GM12878 (cell line): Measurements from ENCODE around the gene GCA. TPM values are rescaled to one million over a fixed set of nuclear protein-coding genes. Genes with fewer than 3 reads are reported as not detected.

Experiments
- ATAC-seq: fragments of 200-7000 bp; cut with Tn5 transposase; 3 replicates; pipeline ENCODE4 v1.9.1; 2020; ENCODE audit warnings: mild to moderate bottlenecking, moderate library complexity
- BruUV-seq: library from RNA; stranded (reverse); fragments of 400-500 nt; replicated peaks from 2 replicates; lab custom pipeline; 2021; lab: Mats Ljungman, UMichigan
- CTCF ChIA-PET: fragments of 300-600 bp; sonication (Branson Sonifier 250); formaldehyde crosslinking; extraction: SDS; loops from one replicate; lab custom pipeline; 2021; ENCODE audit warnings: inconsistent platforms; lab: Yijun Ruan, JAX
- POLR2A ChIA-PET: fragments of 350-600 bp; formaldehyde crosslinking; extraction: SDS; loops from one replicate; lab custom pipeline; 2021; ENCODE audit warnings: inconsistent platforms; lab: Charles Lee
- RAD21 ChIA-PET: fragments of 300-600 bp; sonication (Branson Sonifier 250); formaldehyde crosslinking; loops from one replicate; lab custom pipeline; 2023; ENCODE audit warnings: antibody characterized with exemption; ENCODE audit not compliant: unreplicated experiment; lab: Charles Lee
- SMC1A ChIA-PET: fragments of 300-600 bp; sonication (Branson Sonifier 250); formaldehyde crosslinking; loops from one replicate; lab custom pipeline; 2023; ENCODE audit not compliant: unreplicated experiment, uncharacterized antibody; lab: Charles Lee
- DNase-seq: peaks from one replicate; pipeline ENCODE4 v3.0.0-alpha.2; 2011; ENCODE audit warnings: low read depth, low spot score
- FAIRE-seq: peaks from 3 replicates; lab custom pipeline; 2011; peaks lifted over from hg19 to GRCh38; lab: Jason Lieb, UNC
- H2AFZ ChIP-seq: 2 replicates; pipeline ENCODE4 v1.6.0; 2011; ENCODE audit warnings: low read depth, low read length, control low read depth; ENCODE audit not compliant: control insufficient read depth
- H3K27ac ChIP-seq: 2 replicates; pipeline ENCODE4 v1.5.1; 2011; ENCODE audit warnings: control low read depth; ENCODE audit not compliant: control insufficient read depth, insufficient read depth
- H3K27me3 ChIP-seq, 2 experiments: replicated peaks in 1 of 2; 2 replicates each; pipeline versions ENCODE4 v1.6.0 to v1.6.1; 2011; ENCODE audit warnings: low read length in 1 of 2; ENCODE audit not compliant: control insufficient read depth in 2 of 2, insufficient read depth in 2 of 2
- H3K36me3 ChIP-seq, 2 experiments: 2 replicates each; pipeline ENCODE4 v1.5.1; 2011; ENCODE audit warnings: low read length in 1 of 2; ENCODE audit not compliant: control insufficient read depth in 2 of 2, insufficient read depth in 2 of 2
- H3K4me1 ChIP-seq: 2 replicates; pipeline ENCODE4 v1.6.1; 2011; ENCODE audit warnings: mild to moderate bottlenecking, low read length, moderate library complexity, mixed read lengths; ENCODE audit not compliant: control insufficient read depth, insufficient read depth
- H3K4me2 ChIP-seq: 2 replicates; pipeline ENCODE4 v1.6.0; 2011; ENCODE audit warnings: control low read depth; ENCODE audit not compliant: control insufficient read depth, insufficient read depth
- H3K4me3 ChIP-seq: fragments of 200-600 bp; sonication (generic); 2 replicates; pipeline ENCODE4 v1.5.1; 2016
- H3K79me2 ChIP-seq: 2 replicates; pipeline ENCODE4 v1.6.0; 2011; ENCODE audit warnings: low read length; ENCODE audit not compliant: control insufficient read depth, insufficient read depth
- H3K9ac ChIP-seq: 2 replicates; pipeline ENCODE4 v1.8.0; 2011; ENCODE audit warnings: low read length, control low read depth, mixed read lengths; ENCODE audit not compliant: control insufficient read depth, insufficient read depth
- H3K9me3 ChIP-seq: replicated peaks from 3 replicates; pipeline ENCODE4 v1.5.1; 2011; ENCODE audit warnings: mild to moderate bottlenecking, low read length; ENCODE audit not compliant: control insufficient read depth, insufficient read depth
- H4K20me1 ChIP-seq: 2 replicates; pipeline ENCODE4 v1.6.0; 2011; ENCODE audit not compliant: control insufficient read depth, insufficient read depth
- CHD4 ChIP-seq: fragments of 200-600 bp; sonication (generic); IDR thresholded peaks from 2 replicates; pipeline ENCODE4 v1.6.1; 2016; ENCODE audit warnings: mild to moderate bottlenecking
- FOS ChIP-seq: IDR thresholded peaks from 3 replicates; pipeline ENCODE4 v1.6.1; 2011; ENCODE audit warnings: borderline replicate concordance; ENCODE audit not compliant: insufficient read length; ENCODE audit errors: extremely low read depth
- FOXK2 ChIP-seq: fragments of 450-650 bp; IDR thresholded peaks from 2 replicates; pipeline ENCODE4 v1.6.1; 2017; ENCODE audit warnings: mild to moderate bottlenecking, moderate library complexity
- HSF1 ChIP-seq: fragments of 150-350 bp; IDR thresholded peaks from 2 replicates; pipeline ENCODE4 v1.6.1; 2014; ENCODE audit warnings: mild to moderate bottlenecking, low read depth, low read length
- LARP7 ChIP-seq: fragments of 450-650 bp; IDR thresholded peaks from 2 replicates; pipeline ENCODE4 v1.6.1; 2017; ENCODE audit warnings: mild to moderate bottlenecking
- WGBS: methylation state at CpG from one replicate; pipeline ENCODE4 v1.1.6; 2016; ENCODE audit warnings: low lambda C conversion rate; ENCODE audit not compliant: insufficient replicate concordance, insufficient coverage; ENCODE audit errors: missing lambda C conversion rate; 5-methylcytosine and 5-hydroxymethylcytosine counted together
- in situ Hi-C: fragments of 300-500 bp; cut with MboI; formaldehyde crosslinking; loops from 9 replicates; pipeline ENCODE4 v1.14.3; 2018; ENCODE audit warnings: mixed read lengths
- intact Hi-C: fragments of 100-400 bp; cut with micrococcal nuclease; formaldehyde crosslinking; loops from one replicate; pipeline ENCODE4 v1.14.2; 2022; ENCODE audit not compliant: unreplicated experiment
- polyA plus RNA-seq, 11 experiments: library from polyadenylated mRNA; depleted of rRNA in 4 of 11; unstranded in 6 of 11; stranded (reverse) in 5 of 11; fragments of >200 nt; fragmentation: Nextera tagmentation in 4 of 11; fragmentation: Illumina TruSeq in 1 of 11; extraction: Ambion mirVana in 4 of 11; extraction: Trizol in 1 of 11; gene quantifications; 1 replicate in 1 of 11; 2 replicates in 10 of 11; pipeline versions ENCODE4 v1.2.1 to v1.2.3, GENCODE V29; 2011 to 2016; ENCODE audit warnings: inconsistent platforms in 2 of 11, missing spikeins in 2 of 11, low read depth in 1 of 11
- total RNA-seq, 4 experiments: library from RNA; depleted of rRNA in 3 of 4; stranded (reverse); fragments of >200 nt in 3 of 4; fragmentation: Illumina TruSeq in 1 of 4; extraction: Trizol in 1 of 4; gene quantifications; 2 replicates each; pipeline versions ENCODE4 v1.2.1 to v1.2.3, GENCODE V29; 2013 to 2021
- TF ChIP-seq, protein P1 (sequence below): fragments of 450-650 bp; IDR thresholded peaks from 2 replicates; pipeline ENCODE4 v1.6.1; 2017; ENCODE audit warnings: borderline replicate concordance

Gene GCA
- total and polyA plus RNA-seq, 10 of the 15 experiments (the other 5 are each of a cell fraction or from before 2014, with no cell fraction given), result 20.6 to 81.9 (median 32.0) TPM

DNA sequence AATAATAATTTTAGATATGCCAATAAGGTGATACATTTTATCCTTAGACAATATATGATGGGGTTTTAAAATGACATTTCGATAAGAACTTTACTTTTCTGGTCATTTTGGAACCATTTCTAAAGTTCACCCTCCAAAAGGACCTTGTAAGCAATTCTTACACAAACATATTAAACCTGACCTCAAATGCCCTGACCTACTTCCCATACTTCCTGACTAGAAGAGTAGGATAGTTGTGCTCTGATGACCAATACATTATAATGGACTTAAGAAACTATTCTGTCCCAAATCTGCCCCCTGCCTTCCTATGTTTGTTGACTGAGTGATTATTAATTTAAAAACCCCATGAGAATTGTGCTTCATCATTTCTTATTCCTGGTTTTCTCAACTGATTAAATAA is 24.6 kb downstream of the GCA start:
- intact Hi-C loops (no loop called here), in situ Hi-C loops (no loop called here)
- Histone ChIP-seq H3K4me3 (no peak overlapping the region), H2AFZ (no peak overlapping the region), H3K27me3 (no peaks in the 10 kb centered on the region), H4K20me1 (no peaks in the 10 kb centered on the region), H3K9ac (no peak overlapping the region), H3K9me3 (no peaks in the 10 kb centered on the region), H3K79me2 (no peaks in the 10 kb centered on the region), H3K36me3 (no peaks in the 10 kb centered on the region), H3K4me2 (no peak overlapping the region), H3K27ac (no peak overlapping the region), H3K4me1 (no peaks in the 10 kb centered on the region)
- ChIA-PET SMC1A (no interaction called here), POLR2A (no interaction called here), RAD21 (no interaction called here), CTCF (no interaction called here)
- 94% methylated on average over 1 of the region's 1 CpG for WGBS
- DNase-seq (no peak), ATAC-seq (no peak), FAIRE-seq (no peak)
- TF ChIP-seq, protein P1, sequence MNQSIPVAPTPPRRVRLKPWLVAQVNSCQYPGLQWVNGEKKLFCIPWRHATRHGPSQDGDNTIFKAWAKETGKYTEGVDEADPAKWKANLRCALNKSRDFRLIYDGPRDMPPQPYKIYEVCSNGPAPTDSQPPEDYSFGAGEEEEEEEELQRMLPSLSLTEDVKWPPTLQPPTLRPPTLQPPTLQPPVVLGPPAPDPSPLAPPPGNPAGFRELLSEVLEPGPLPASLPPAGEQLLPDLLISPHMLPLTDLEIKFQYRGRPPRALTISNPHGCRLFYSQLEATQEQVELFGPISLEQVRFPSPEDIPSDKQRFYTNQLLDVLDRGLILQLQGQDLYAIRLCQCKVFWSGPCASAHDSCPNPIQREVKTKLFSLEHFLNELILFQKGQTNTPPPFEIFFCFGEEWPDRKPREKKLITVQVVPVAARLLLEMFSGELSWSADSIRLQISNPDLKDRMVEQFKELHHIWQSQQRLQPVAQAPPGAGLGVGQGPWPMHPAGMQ, result no peak
- no peak for TF ChIP-seq LARP7
- TF ChIP-seq FOXK2, result no peak
- TF ChIP-seq FOS, result no peak
- no peak for TF ChIP-seq CHD4
- no peak for TF ChIP-seq HSF1
- BruUV-seq, result no TSS peak
